ENCODE data around the gene SEMA4G.

SEMA4G gene

DNA sequence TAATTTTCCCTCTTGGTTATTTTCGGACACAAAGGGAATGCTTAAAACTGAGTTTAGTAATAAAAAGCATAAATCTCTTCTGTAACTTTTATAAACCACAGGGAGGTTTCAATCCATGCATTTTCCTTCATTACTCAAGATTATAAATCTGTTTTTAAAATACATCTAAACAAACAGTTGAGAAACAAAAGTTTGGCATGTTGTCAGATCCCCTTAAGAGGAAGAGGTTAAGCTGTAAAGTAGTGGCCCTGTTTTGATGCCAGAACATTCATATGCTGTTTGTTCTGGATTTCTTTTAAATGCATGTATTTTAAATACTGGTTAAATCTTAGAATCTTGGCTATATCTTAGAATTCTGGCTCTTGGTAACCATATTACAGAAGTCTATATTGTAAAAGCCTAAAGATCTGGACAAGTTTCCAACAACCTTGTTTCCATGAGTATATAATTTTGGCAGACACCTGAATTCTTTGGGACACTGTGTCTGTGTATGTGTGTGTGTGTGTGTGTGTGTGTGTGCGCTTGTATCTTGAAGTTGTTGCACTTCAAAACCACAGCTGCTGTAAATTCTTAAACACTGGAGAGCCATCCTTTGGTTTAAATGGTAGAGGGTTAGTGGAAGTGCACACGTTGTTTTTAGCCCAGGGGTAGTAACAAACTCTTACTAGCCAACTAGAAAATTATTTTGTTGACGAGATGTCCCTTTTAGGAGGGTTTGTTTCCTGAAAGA, 6.8 kb upstream of the SEMA4G start:
- Histone ChIP-seq H3K9ac (ENCODE audit: low read length) (no peak overlapping the region), H3K4me3 (ENCODE audit: low read length) (no peak overlapping the region), H3K36me3 (ENCODE audit: control insufficient read depth, insufficient read depth, low read length) (peaks cover 7% of the 10 kb centered on the region), H3K27me3 (ENCODE audit: control insufficient read depth, insufficient read depth, low read length) (no peaks in the 10 kb centered on the region), H3K27ac (ENCODE audit: low read depth, low read length) (no peak overlapping the region), H3K4me1 (ENCODE audit: control insufficient read depth, insufficient read depth, low read length) (no peaks in the 10 kb centered on the region)

DNA sequence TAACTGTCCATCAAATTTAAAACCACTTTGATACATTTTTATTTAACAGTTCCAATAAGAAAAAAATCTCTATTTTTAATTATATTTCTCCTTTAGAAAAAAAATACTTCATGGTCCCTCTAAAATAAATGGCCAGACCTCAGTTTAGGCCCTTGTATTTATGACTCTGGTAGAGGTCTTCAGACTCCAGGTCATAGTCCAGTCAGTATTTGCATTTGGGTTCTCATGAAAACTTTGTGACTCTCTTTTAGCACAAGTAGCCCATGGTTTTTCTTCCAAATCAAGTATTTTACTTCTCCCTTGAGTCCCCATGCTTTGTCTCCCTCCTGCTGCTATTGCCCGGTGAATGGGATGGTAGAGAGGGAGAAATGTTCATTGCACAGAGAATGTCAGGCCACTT, 5.5 kb upstream of the SEMA4G start:
- no peaks in the 10 kb centered on the region for H3K27me3 ChIP-seq (ENCODE audit: control insufficient read depth, insufficient read depth, low read length)
- H3K9ac ChIP-seq (ENCODE audit: low read length), result no peak overlapping the region
- peaks cover under 1% of the 10 kb centered on the region for H3K4me1 ChIP-seq (ENCODE audit: control insufficient read depth, insufficient read depth, low read length)
- peaks cover 3% of the 10 kb centered on the region for H3K36me3 ChIP-seq (ENCODE audit: control insufficient read depth, insufficient read depth, low read length)
- no peak overlapping the region for H3K4me3 ChIP-seq (ENCODE audit: low read length)
- H3K27ac ChIP-seq (ENCODE audit: low read depth, low read length), result no peak overlapping the region

DNA sequence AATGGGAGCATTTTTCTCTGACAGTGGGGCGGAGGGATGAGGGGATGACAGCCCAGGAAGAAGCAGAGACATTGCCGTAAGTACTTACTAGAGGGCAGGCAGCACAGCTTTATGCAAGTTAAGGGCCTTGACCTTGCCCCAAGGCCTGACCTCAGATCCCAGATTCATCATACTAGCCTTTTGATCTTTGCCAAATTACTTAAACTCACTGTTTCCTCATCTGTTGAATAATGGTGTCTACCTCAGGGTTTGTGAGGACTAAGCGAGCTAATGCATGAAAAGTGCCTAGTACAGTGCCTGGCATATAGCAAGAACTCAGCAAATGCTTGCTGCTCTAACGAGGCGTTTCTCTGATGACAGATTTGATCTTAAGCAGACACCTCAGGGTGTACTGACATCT, 3.5 kb upstream of the SEMA4G start:
- H3K4me3 ChIP-seq (ENCODE audit: low read length), result no peak overlapping the region
- no peaks in the 10 kb centered on the region for H3K36me3 ChIP-seq (ENCODE audit: control insufficient read depth, insufficient read depth, low read length)
- H3K27me3 ChIP-seq (ENCODE audit: control insufficient read depth, insufficient read depth, low read length), result no peaks in the 10 kb centered on the region
- H3K27ac ChIP-seq (ENCODE audit: low read depth, low read length), result no peak overlapping the region
- H3K4me1 ChIP-seq (ENCODE audit: control insufficient read depth, insufficient read depth, low read length), result peaks cover 3% of the 10 kb centered on the region
- H3K9ac ChIP-seq (ENCODE audit: low read length), result no peak overlapping the region

DNA sequence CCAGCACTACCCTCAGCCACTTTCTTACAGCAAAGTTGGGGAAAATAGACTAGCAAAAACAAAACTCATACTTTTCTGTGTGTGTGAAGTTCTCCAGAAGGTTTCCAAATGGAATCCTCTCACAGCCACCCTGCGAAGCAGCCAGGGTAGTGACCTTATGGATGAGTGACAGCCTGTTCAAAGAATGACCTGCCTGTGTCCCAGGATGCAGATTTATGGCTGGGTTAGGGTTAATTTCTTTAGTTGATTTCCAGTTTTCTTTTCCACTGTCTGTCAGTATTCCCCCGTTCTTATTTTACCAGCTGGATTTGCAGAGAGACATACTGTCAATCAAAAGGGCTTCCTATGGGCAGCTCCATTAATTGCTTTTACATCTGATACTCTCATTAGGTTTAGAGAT, 2.4 kb upstream of the SEMA4G start:
- Histone ChIP-seq H3K27ac (ENCODE audit: low read depth, low read length) (no peak overlapping the region), H3K9ac (ENCODE audit: low read length) (no peak overlapping the region), H3K4me3 (ENCODE audit: low read length) (no peak overlapping the region), H3K4me1 (ENCODE audit: control insufficient read depth, insufficient read depth, low read length) (peaks cover 3% of the 10 kb centered on the region), H3K27me3 (ENCODE audit: control insufficient read depth, insufficient read depth, low read length) (no peaks in the 10 kb centered on the region), H3K36me3 (ENCODE audit: control insufficient read depth, insufficient read depth, low read length) (no peaks in the 10 kb centered on the region)

DNA sequence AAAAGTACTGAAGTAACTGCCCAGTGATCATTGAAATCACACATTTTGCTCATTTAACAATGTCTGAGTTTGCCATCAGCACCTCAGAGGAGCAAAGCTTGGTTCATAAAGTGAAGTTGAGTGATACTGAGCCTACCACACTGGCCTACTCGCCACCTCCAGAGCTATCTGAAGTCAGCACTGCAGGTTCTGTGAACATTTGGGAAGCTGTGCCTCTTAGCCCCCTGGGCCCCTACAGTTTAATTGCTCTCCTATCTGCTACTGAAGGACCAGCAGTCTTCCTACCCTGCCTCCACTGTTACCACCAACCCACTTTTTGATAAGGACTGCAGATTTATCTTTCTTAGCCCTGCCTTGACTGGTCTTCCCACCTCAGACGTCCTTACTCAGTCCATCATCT, 2.0 kb upstream of the SEMA4G start:
- no peak overlapping the region for H3K9ac ChIP-seq (ENCODE audit: low read length)
- H3K27me3 ChIP-seq (ENCODE audit: control insufficient read depth, insufficient read depth, low read length), result no peaks in the 10 kb centered on the region
- H3K36me3 ChIP-seq (ENCODE audit: control insufficient read depth, insufficient read depth, low read length), result no peaks in the 10 kb centered on the region
- H3K4me1 ChIP-seq (ENCODE audit: control insufficient read depth, insufficient read depth, low read length), result peaks cover 3% of the 10 kb centered on the region
- H3K4me3 ChIP-seq (ENCODE audit: low read length), result no peak overlapping the region
- no peak overlapping the region for H3K27ac ChIP-seq (ENCODE audit: low read depth, low read length)

DNA sequence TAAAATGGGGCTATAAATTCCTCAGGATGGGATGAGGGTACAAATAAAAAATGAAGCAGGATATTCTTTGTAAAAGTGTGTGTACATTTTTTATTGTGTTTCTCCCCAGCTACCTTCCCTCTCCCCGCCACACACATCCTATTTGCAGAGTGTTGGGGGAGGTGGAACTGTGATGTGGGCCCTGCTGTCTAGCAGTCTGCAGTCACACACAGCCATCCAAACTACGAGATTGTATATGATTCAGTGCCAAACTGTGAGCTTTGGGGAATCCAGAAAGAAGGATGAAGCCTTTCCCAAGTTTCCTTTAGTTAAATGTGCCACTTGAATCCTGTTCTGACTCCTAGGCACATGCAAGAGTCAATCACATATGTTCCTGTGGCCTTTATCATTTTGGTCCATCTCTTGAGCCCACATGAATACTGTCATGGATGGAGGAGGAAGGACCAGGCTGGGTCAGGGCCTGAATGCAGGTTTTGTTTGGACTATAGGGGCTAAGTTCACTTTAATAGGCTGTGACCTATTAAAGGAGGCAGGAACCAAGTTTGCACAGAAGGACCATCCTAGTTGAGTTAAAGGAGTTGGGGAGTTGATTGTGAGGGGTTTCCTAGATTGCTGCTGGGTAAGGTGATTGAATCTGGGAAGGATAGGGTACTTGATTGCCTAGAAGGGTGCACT, 1.1 kb upstream of the SEMA4G start:
- Histone ChIP-seq H3K4me1 (ENCODE audit: control insufficient read depth, insufficient read depth, low read length) (peaks cover 3% of the 10 kb centered on the region), H3K36me3 (ENCODE audit: control insufficient read depth, insufficient read depth, low read length) (no peaks in the 10 kb centered on the region), H3K9ac (ENCODE audit: low read length) (no peak overlapping the region), H3K27ac (ENCODE audit: low read depth, low read length) (no peak overlapping the region), H3K4me3 (ENCODE audit: low read length) (peak overlapping the region; percentile 57), H3K27me3 (ENCODE audit: control insufficient read depth, insufficient read depth, low read length) (no peaks in the 10 kb centered on the region)

DNA sequence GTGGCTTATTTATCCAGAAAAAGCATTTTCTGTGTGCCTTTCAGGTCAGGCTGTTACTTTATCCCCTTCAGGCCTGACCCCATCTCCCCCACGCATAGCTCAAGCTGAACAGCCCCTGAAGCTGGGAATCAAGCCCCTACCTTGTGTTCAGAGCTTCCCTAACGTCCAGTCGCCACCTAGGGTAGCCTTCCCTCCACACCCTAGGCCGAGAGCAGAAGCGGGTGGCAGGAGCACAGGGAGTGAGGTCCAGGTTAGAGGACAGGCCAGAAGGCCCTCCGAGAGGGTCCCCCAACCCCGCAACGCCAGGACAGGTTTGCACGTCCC, 479 bp upstream of the SEMA4G start:
- Histone ChIP-seq H3K27me3 (ENCODE audit: control insufficient read depth, insufficient read depth, low read length) (no peaks in the 10 kb centered on the region), H3K4me3 (ENCODE audit: low read length) (peak overlapping the region; percentile 57), H3K36me3 (ENCODE audit: control insufficient read depth, insufficient read depth, low read length) (no peaks in the 10 kb centered on the region), H3K4me1 (ENCODE audit: control insufficient read depth, insufficient read depth, low read length) (peaks cover 3% of the 10 kb centered on the region), H3K27ac (ENCODE audit: low read depth, low read length) (no peak overlapping the region), H3K9ac (ENCODE audit: low read length) (peak overlapping the region; percentile 21)

DNA sequence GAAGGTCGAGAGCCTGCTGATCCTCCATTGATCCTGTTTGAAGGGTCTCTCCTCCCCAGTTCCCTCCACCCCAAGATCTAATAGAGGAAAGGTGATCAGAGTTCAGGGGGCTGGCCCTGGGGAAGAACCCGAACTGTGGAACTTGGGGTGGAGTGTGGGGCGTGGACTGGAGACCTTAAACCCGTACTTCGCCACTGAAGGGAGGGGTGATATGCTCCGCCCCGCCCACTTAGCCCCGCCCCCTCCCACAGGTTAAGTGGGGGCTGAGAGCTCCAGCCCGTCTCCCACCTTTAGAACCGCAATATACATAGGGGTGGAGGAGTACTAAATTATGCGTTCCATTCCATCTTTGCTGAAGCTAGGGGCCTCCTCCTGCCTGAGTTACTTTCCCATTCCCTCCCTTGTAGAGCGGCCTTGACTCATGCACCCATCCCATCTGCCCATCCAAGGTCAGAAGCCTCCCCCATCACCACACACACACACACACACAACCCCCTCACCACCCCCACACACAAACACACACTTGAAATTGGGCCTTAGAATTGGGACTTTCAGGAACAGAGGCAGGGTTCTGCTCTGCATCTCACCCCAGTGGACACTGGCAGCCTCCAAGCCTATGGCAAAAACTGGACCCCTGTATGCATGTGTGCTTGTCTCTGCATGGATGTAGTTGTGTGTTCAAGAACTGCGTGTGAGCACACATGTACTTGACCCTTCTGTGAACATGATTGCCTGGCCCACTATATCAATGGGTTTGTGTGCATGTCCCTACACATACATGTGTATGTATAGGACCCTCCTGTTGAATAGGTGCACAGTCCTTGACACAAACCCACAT, 991 bp downstream of the SEMA4G start:
- H3K4me3 ChIP-seq (ENCODE audit: low read length), result peak overlapping the region; percentile 73
- peak overlapping the region; percentile 36 for H3K9ac ChIP-seq (ENCODE audit: low read length)
- peaks cover 3% of the 10 kb centered on the region for H3K4me1 ChIP-seq (ENCODE audit: control insufficient read depth, insufficient read depth, low read length)
- no peaks in the 10 kb centered on the region for H3K36me3 ChIP-seq (ENCODE audit: control insufficient read depth, insufficient read depth, low read length)
- H3K27me3 ChIP-seq (ENCODE audit: control insufficient read depth, insufficient read depth, low read length), result no peaks in the 10 kb centered on the region
- H3K27ac ChIP-seq (ENCODE audit: low read depth, low read length), result no peak overlapping the region

DNA sequence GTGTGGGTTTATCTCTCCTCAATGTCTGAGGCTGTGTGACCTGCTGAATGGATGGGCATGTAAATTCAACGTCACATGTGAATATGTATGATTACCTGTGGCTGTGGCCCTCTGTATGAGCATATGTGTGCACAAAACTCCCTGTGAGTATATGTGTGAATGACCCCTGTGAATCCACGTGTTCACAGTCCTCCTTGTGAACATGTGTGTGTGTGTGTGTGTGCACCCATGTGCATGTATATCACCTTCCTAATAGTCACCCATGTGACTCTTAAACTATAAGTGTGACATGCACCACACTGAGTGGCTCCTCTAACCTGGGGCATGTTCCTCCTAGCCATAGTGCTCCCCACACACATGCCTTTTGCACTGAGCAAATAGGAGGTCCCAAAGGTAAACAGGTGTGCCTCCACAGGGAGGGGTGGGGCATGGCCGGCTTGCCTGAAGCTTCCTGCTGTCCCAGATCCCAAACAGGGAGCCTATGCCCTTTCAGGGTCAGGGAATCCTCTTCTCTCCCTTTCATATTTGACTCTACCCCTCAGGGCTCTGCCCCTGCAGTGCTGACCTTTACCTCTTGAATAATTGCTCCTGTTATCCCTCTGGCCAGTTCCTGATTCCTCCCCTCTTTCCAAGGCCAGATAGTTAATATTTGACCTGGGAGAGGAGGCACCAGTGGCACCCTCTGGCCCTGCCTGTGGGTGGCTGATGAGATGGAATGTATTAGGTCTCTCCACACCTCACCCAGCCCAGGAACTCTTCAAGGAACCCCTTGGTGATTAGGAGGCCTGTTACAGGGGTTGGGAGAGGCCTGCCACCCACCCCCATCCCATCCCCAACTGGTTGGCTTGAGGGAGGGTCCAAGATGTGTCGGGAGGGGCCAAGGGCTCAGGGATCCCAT, 1.9 kb downstream of the SEMA4G start:
- no peak overlapping the region for H3K27ac ChIP-seq (ENCODE audit: low read depth, low read length)
- H3K4me1 ChIP-seq (ENCODE audit: control insufficient read depth, insufficient read depth, low read length), result peaks cover 3% of the 10 kb centered on the region

DNA sequence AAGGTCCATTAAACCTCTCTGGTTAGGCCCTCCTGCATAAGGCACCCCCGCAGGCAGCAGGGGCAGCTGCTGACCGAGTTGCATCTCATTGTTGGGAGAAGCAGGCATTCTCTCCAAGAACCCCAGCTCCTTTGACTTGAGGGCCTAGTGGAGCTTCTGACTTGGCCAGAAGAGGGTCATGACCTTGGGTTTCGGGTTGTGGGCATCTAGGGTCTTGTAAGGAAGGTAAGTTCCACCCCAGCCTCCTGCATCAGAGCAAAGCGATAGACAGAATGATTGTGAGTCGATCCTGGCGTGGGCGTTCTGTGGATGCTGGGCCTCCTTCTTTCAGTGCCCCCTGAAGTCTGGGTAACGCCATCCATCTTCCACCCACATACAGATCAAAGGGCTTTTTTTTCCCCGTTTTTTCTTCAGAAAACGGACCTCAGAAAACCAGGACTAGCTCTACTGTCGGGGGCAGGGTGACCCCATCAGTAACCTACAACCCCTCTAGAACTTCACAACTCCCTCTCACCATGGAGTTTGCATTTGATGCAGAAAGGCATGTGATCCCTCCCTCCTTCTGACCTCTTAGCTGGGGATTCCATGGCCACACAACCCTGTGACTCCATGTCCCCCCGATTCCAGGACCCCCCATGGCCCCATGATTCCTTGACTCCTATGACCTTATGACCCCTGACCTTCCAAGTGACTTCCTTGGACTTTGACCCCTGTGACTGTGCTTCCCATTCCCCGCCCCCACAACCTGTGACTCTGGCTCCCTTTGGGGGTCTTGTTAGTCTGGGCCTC, 3.0 kb downstream of the SEMA4G start:
- no peak overlapping the region for H3K9ac ChIP-seq (ENCODE audit: low read length)
- no peak overlapping the region for H3K27ac ChIP-seq (ENCODE audit: low read depth, low read length)
- H3K4me1 ChIP-seq (ENCODE audit: control insufficient read depth, insufficient read depth, low read length), result peaks cover 3% of the 10 kb centered on the region
- no peak overlapping the region for H3K4me3 ChIP-seq (ENCODE audit: low read length)
- H3K27me3 ChIP-seq (ENCODE audit: control insufficient read depth, insufficient read depth, low read length), result no peaks in the 10 kb centered on the region
- H3K36me3 ChIP-seq (ENCODE audit: control insufficient read depth, insufficient read depth, low read length), result peaks cover 4% of the 10 kb centered on the region

More for the DNA sequence above, 1.9 kb downstream of the SEMA4G start:
- Histone ChIP-seq H3K36me3 (ENCODE audit: control insufficient read depth, insufficient read depth, low read length) (no peaks in the 10 kb centered on the region), H3K4me3 (ENCODE audit: low read length) (peak overlapping the region; percentile 14), H3K9ac (ENCODE audit: low read length) (no peak overlapping the region), H3K27me3 (ENCODE audit: control insufficient read depth, insufficient read depth, low read length) (no peaks in the 10 kb centered on the region)

DNA sequence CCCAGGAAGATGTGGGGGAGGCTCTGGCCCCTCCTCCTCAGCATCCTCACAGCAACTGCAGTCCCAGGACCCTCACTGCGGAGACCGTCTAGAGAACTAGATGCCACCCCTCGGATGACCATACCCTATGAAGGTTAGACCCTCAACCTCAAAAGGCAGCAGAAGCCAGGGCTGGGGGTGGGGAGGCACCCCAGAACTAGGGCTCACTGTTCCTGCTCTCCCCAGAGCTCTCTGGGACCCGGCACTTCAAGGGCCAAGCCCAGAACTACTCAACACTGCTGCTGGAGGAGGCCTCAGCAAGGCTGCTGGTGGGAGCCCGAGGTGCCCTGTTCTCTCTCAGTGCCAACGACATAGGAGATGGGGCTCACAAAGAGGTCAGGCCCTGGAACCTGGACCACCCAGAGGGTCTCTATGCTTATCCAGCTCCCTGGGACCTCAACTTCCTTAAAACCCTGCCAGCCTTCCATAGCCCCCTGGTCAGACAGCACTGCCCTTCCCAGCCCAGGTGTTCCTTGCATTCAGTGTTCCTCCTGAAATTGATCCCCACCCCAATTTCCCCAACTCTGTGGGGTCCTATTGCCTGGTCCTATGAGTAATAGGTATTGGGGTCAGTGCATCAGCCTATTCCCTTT, 3.7 kb downstream of the SEMA4G start:
- no peaks in the 10 kb centered on the region for H3K27me3 ChIP-seq (ENCODE audit: control insufficient read depth, insufficient read depth, low read length)
- no peak overlapping the region for H3K4me3 ChIP-seq (ENCODE audit: low read length)
- H3K9ac ChIP-seq (ENCODE audit: low read length), result no peak overlapping the region
- H3K4me1 ChIP-seq (ENCODE audit: control insufficient read depth, insufficient read depth, low read length), result peaks cover 3% of the 10 kb centered on the region
- no peak overlapping the region for H3K27ac ChIP-seq (ENCODE audit: low read depth, low read length)
- H3K36me3 ChIP-seq (ENCODE audit: control insufficient read depth, insufficient read depth, low read length), result peaks cover 4% of the 10 kb centered on the region

Measured in rectal smooth muscle tissue (tissue), 1 donor.